Hypothalamus (tissue), 51 donors: ENCODE results near the gene PYDC1.
"Not testable (repeated sequence)": the region's sequence is repeated elsewhere in the genome, so short reads cannot be mapped to it uniquely, and the experiment has no call there.

Experiments
- DNase-seq, 51 donors: peaks; one replicate each; lab custom pipeline; 2025; lab: John Stamatoyannopoulos, UW

Gene PYDC1

GRCh38 chr16:31198207-31198882 is 18.6 kb downstream of the PYDC1 start:
- no peak for DNase-seq

GRCh38 chr16:31196324-31197088 is 20.4 kb downstream of the PYDC1 start:
- no peak for DNase-seq

GRCh38 chr16:31195861-31196260 is 21.1 kb downstream of the PYDC1 start:
- not testable (repeated sequence) for DNase-seq

GRCh38 chr16:31194898-31195297 is 22.0 kb downstream of the PYDC1 start:
- DNase-seq = no peak

- DNase-seq = no peak
These were observed 23.1 kb downstream of the PYDC1 start for GRCh38 chr16:31193874-31194273.

- no peak for DNase-seq
These were observed 23.9 kb downstream of the PYDC1 start for GRCh38 chr16:31192856-31193642.

GRCh38 chr16:31191697-31192428 is 25.1 kb downstream of the PYDC1 start:
- no peak for DNase-seq

GRCh38 chr16:31190818-31191444 is 26.0 kb downstream of the PYDC1 start:
- DNase-seq = no peak

GRCh38 chr16:31190061-31190460 is 26.9 kb downstream of the PYDC1 start:
- no peak for DNase-seq

- no peak for DNase-seq
These were observed 27.5 kb downstream of the PYDC1 start for GRCh38 chr16:31189412-31189778.

GRCh38 chr16:31188450-31189411 is 28.2 kb downstream of the PYDC1 start:
- DNase-seq = no peak

GRCh38 chr16:31187808-31188189 is 29.1 kb downstream of the PYDC1 start:
- no peak for DNase-seq

- DNase-seq = no peak
These were observed 29.8 kb downstream of the PYDC1 start for GRCh38 chr16:31186930-31187807.

- no peak for DNase-seq
These were observed 30.8 kb downstream of the PYDC1 start for GRCh38 chr16:31186176-31186575.

- no peak for DNase-seq
These were observed 31.6 kb downstream of the PYDC1 start for GRCh38 chr16:31185339-31185738.

GRCh38 chr16:31184888-31185287 is 32.0 kb downstream of the PYDC1 start:
- DNase-seq = no peak

- no peak for DNase-seq
These were observed 33.2 kb downstream of the PYDC1 start for GRCh38 chr16:31183432-31184428.
